ENCODE results near the gene PRXL2B.
A peak's percentile ranks its signal among the peaks of the same experiment; 100 is the strongest.
"Not testable (repeated sequence)": the region's sequence is repeated elsewhere in the genome, so short reads cannot be mapped to it uniquely, and the experiment has no call there.

PRXL2B gene

GRCh38 chr1:2550309-2550861 is 36.2 kb upstream of the PRXL2B start:
- H3K27me3 ChIP-seq (replicated peaks in 2 of 5; ENCODE audit: control insufficient read depth in 4 of 5, insufficient read depth in 5 of 5, low read length in 4 of 5); DNase-seq; H3K4me3 ChIP-seq (ENCODE audit: control insufficient read depth in 1 of 7, extremely low read depth in 1 of 7, insufficient read depth in 4 of 7, low read depth in 2 of 7, low read length in 6 of 7); H3K9me3 ChIP-seq (ENCODE audit: control extremely low read depth in 1 of 5, control insufficient read depth in 4 of 5, insufficient read depth in 2 of 5, low read depth in 1 of 5, low read length in 4 of 5); H3K36me3 ChIP-seq (ENCODE audit: control insufficient read depth in 4 of 4, insufficient read depth in 4 of 4, low read length in 3 of 4); H3K27ac ChIP-seq (ENCODE audit: insufficient read depth in 1 of 2, low read depth in 1 of 2, low read length in 2 of 2, poor library complexity in 1 of 2, severe bottlenecking in 2 of 2); CTCF ChIA-PET; POLR2A ChIA-PET: not testable (repeated sequence)
- H3K4me1 ChIP-seq (ENCODE audit: control extremely low read depth in 1 of 4, control insufficient read depth in 4 of 4, insufficient read depth in 4 of 4, low read length in 3 of 4): peaks cover 0 to 61% (median 56%) of the 10 kb centered on the region in 4 experiments
- 78% methylated on average over 6 of the region's 12 CpGs for WGBS (ENCODE audit: insufficient coverage)

GRCh38 chr1:2551544-2551943 is 35.0 kb upstream of the PRXL2B start:
- H3K27ac ChIP-seq (ENCODE audit: insufficient read depth in 1 of 2, low read depth in 1 of 2, low read length in 2 of 2, poor library complexity in 1 of 2, severe bottlenecking in 2 of 2); CTCF ChIA-PET; H3K4me3 ChIP-seq (ENCODE audit: control insufficient read depth in 1 of 7, extremely low read depth in 1 of 7, insufficient read depth in 4 of 7, low read depth in 2 of 7, low read length in 6 of 7); POLR2A ChIA-PET; H3K36me3 ChIP-seq (ENCODE audit: control insufficient read depth in 4 of 4, insufficient read depth in 4 of 4, low read length in 3 of 4); H3K9me3 ChIP-seq (ENCODE audit: control extremely low read depth in 1 of 5, control insufficient read depth in 4 of 5, insufficient read depth in 2 of 5, low read depth in 1 of 5, low read length in 4 of 5); DNase-seq; H3K27me3 ChIP-seq (replicated peaks in 2 of 5; ENCODE audit: control insufficient read depth in 4 of 5, insufficient read depth in 5 of 5, low read length in 4 of 5): not testable (repeated sequence)
- H3K4me1 ChIP-seq (ENCODE audit: control extremely low read depth in 1 of 4, control insufficient read depth in 4 of 4, insufficient read depth in 4 of 4, low read length in 3 of 4): peaks cover 0 to 64% (median 58%) of the 10 kb centered on the region in 4 experiments
- WGBS (ENCODE audit: insufficient coverage): 97% methylated on average over 6 of the region's 9 CpGs

GRCh38 chr1:2552189-2552588 is 34.4 kb upstream of the PRXL2B start:
- H3K4me1 ChIP-seq (ENCODE audit: control extremely low read depth in 1 of 4, control insufficient read depth in 4 of 4, insufficient read depth in 4 of 4, low read length in 3 of 4): peaks cover 0 to 64% (median 58%) of the 10 kb centered on the region in 4 experiments

GRCh38 chr1:2553076-2553475 is 33.5 kb upstream of the PRXL2B start:
- POLR2A ChIA-PET; H3K4me3 ChIP-seq (ENCODE audit: control insufficient read depth in 1 of 7, extremely low read depth in 1 of 7, insufficient read depth in 4 of 7, low read depth in 2 of 7, low read length in 6 of 7); DNase-seq; H3K27me3 ChIP-seq (replicated peaks in 2 of 5; ENCODE audit: control insufficient read depth in 4 of 5, insufficient read depth in 5 of 5, low read length in 4 of 5); H3K36me3 ChIP-seq (ENCODE audit: control insufficient read depth in 4 of 4, insufficient read depth in 4 of 4, low read length in 3 of 4); CTCF ChIA-PET; H3K27ac ChIP-seq (ENCODE audit: insufficient read depth in 1 of 2, low read depth in 1 of 2, low read length in 2 of 2, poor library complexity in 1 of 2, severe bottlenecking in 2 of 2); H3K9me3 ChIP-seq (ENCODE audit: control extremely low read depth in 1 of 5, control insufficient read depth in 4 of 5, insufficient read depth in 2 of 5, low read depth in 1 of 5, low read length in 4 of 5): not testable (repeated sequence)
- H3K4me1 ChIP-seq (ENCODE audit: control extremely low read depth in 1 of 4, control insufficient read depth in 4 of 4, insufficient read depth in 4 of 4, low read length in 3 of 4): peaks cover 0 to 64% (median 57%) of the 10 kb centered on the region in 4 experiments
- 98% methylated on average over 4 of the region's 9 CpGs for WGBS (ENCODE audit: insufficient coverage)

More at GRCh38 chr1:2552189-2552588, 34.4 kb upstream of the PRXL2B start:
- Histone ChIP-seq H3K36me3 (ENCODE audit: control insufficient read depth in 4 of 4, insufficient read depth in 4 of 4, low read length in 3 of 4) (no peaks in the 10 kb centered on the region), H3K4me3 (ENCODE audit: control insufficient read depth in 1 of 7, extremely low read depth in 1 of 7, insufficient read depth in 4 of 7, low read depth in 2 of 7, low read length in 6 of 7) (no peak overlapping the region), H3K27me3 (replicated peaks in 2 of 5; ENCODE audit: control insufficient read depth in 4 of 5, insufficient read depth in 5 of 5, low read length in 4 of 5) (no peaks in the 10 kb centered on the region), H3K9me3 (ENCODE audit: control extremely low read depth in 1 of 5, control insufficient read depth in 4 of 5, insufficient read depth in 2 of 5, low read depth in 1 of 5, low read length in 4 of 5) (no peaks in the 10 kb centered on the region), H3K27ac (ENCODE audit: insufficient read depth in 1 of 2, low read depth in 1 of 2, low read length in 2 of 2, poor library complexity in 1 of 2, severe bottlenecking in 2 of 2) (no peak overlapping the region)
- WGBS (ENCODE audit: insufficient coverage): over 99% methylated on average over 18 of the region's 26 CpGs
- ChIA-PET POLR2A (no interaction called here), CTCF (no interaction called here)
- no peak for DNase-seq

GRCh38 chr1:2553871-2554620 is 32.5 kb upstream of the PRXL2B start:
- Histone ChIP-seq H3K4me3 (ENCODE audit: control insufficient read depth in 1 of 7, extremely low read depth in 1 of 7, insufficient read depth in 4 of 7, low read depth in 2 of 7, low read length in 6 of 7) (no peak overlapping the region), H3K4me1 (ENCODE audit: control extremely low read depth in 1 of 4, control insufficient read depth in 4 of 4, insufficient read depth in 4 of 4, low read length in 3 of 4) (peaks cover 0 to 60% (median 49%) of the 10 kb centered on the region in 4 experiments), H3K9me3 (ENCODE audit: control extremely low read depth in 1 of 5, control insufficient read depth in 4 of 5, insufficient read depth in 2 of 5, low read depth in 1 of 5, low read length in 4 of 5) (no peaks in the 10 kb centered on the region), H3K36me3 (ENCODE audit: control insufficient read depth in 4 of 4, insufficient read depth in 4 of 4, low read length in 3 of 4) (peaks cover 0 to 10% (median 4%) of the 10 kb centered on the region in 4 experiments), H3K27ac (ENCODE audit: insufficient read depth in 1 of 2, low read depth in 1 of 2, low read length in 2 of 2, poor library complexity in 1 of 2, severe bottlenecking in 2 of 2) (no peak overlapping the region), H3K27me3 (replicated peaks in 2 of 5; ENCODE audit: control insufficient read depth in 4 of 5, insufficient read depth in 5 of 5, low read length in 4 of 5) (no peaks in the 10 kb centered on the region)
- DNase-seq: no peak
- CTCF ChIA-PET: interaction anchor here (2.5 kb wide), 1 partner anchor 30 kb away, joined by 30 read pairs; no protein-coding TSS in a partner anchor
- POLR2A ChIA-PET: interaction anchor here (2.7 to 3.3 kb wide), 2 partner anchors 24 to 31 kb away, joined by 12 to 51 read pairs; partner anchors contain the start of gene PRXL2B
- 81% methylated on average over 24 of the region's 30 CpGs for WGBS (ENCODE audit: insufficient coverage)

GRCh38 chr1:2554621-2555387 is 31.8 kb upstream of the PRXL2B start:
- POLR2A ChIA-PET: interaction anchor here (2.7 to 3.3 kb wide), 2 partner anchors 23 to 31 kb away, joined by 12 to 51 read pairs; partner anchors contain the start of gene PRXL2B
- CTCF ChIA-PET: interaction anchor here (1.4 to 2.5 kb wide), 5 partner anchors 10 to 139 kb away, joined by 3 to 30 read pairs (median 8); partner anchors contain the start of gene PANK4
- Histone ChIP-seq H3K4me3 (ENCODE audit: control insufficient read depth in 1 of 7, extremely low read depth in 1 of 7, insufficient read depth in 4 of 7, low read depth in 2 of 7, low read length in 6 of 7) (peak overlapping the region in 3 of 7 experiments; percentile 30 to 89 (median 80)), H3K9me3 (ENCODE audit: control extremely low read depth in 1 of 5, control insufficient read depth in 4 of 5, insufficient read depth in 2 of 5, low read depth in 1 of 5, low read length in 4 of 5) (no peaks in the 10 kb centered on the region), H3K27me3 (replicated peaks in 2 of 5; ENCODE audit: control insufficient read depth in 4 of 5, insufficient read depth in 5 of 5, low read length in 4 of 5) (no peaks in the 10 kb centered on the region), H3K36me3 (ENCODE audit: control insufficient read depth in 4 of 4, insufficient read depth in 4 of 4, low read length in 3 of 4) (peaks cover 0 to 16% (median 8%) of the 10 kb centered on the region in 4 experiments), H3K27ac (ENCODE audit: insufficient read depth in 1 of 2, low read depth in 1 of 2, low read length in 2 of 2, poor library complexity in 1 of 2, severe bottlenecking in 2 of 2) (no peak overlapping the region), H3K4me1 (ENCODE audit: control extremely low read depth in 1 of 4, control insufficient read depth in 4 of 4, insufficient read depth in 4 of 4, low read length in 3 of 4) (peaks cover 0 to 53% (median 44%) of the 10 kb centered on the region in 4 experiments)
- peak; percentile 74 to 79 (median 77) for DNase-seq
- 15% methylated on average over 14 of the region's 19 CpGs for WGBS (ENCODE audit: insufficient coverage)

Data from common myeloid progenitor, CD34-positive (primary cell).